Activated CD4-positive, alpha-beta T cell treated with anti-CD3 and anti-CD28 coated beads for 36 hours (primary cell): Measurements from ENCODE around the gene NFIL3. TPM values are rescaled to one million over a fixed set of nuclear protein-coding genes. Genes with fewer than 3 reads are reported as not detected.
A peak's percentile ranks its signal among the peaks of the same experiment; 100 is the strongest.

ENCODE experiments used
- ATAC-seq: fragments of 200-7000 bp; cut with Tn5 transposase; one replicate; pipeline ENCODE4 v1.10.0; 2021; ENCODE audit warnings: mild to moderate bottlenecking, moderate library complexity
- CTCF ChIA-PET: fragments of 350-600 bp; sonication (Branson Sonifier 250); formaldehyde crosslinking; loops from one replicate; lab custom pipeline; 2021; ENCODE audit warnings: antibody characterized with exemption; lab: Charles Lee
- POLR2A ChIA-PET: fragments of 350-600 bp; sonication (Branson Sonifier 250); formaldehyde crosslinking; loops from one replicate; lab custom pipeline; 2021; ENCODE audit warnings: antibody characterized with exemption, inconsistent platforms; lab: Charles Lee
- DNase-seq: peaks from one replicate; pipeline ENCODE4 v3.0.0-alpha.2; 2020
- H3K27ac Mint-ChIP-seq: one replicate; pipeline ENCODE4 v1.8.0; 2021; ENCODE audit warnings: mixed read lengths
- H3K27me3 Mint-ChIP-seq: one replicate; pipeline ENCODE4 v1.8.0; 2021; ENCODE audit warnings: mixed read lengths
- H3K36me3 Mint-ChIP-seq: one replicate; pipeline ENCODE4 v1.8.0; 2021; ENCODE audit warnings: low read depth, mixed read lengths
- H3K4me1 Mint-ChIP-seq: one replicate; pipeline ENCODE4 v1.8.0; 2021; ENCODE audit warnings: mixed read lengths
- H3K4me3 Mint-ChIP-seq: one replicate; pipeline ENCODE4 v1.8.0; 2021; ENCODE audit warnings: mild to moderate bottlenecking, moderate library complexity, mixed read lengths
- H3K9me3 Mint-ChIP-seq: one replicate; pipeline ENCODE4 v1.8.0; 2021; ENCODE audit warnings: low read depth, mixed read lengths
- intact Hi-C, 2 experiments: fragments of 100-400 bp; cut with DNase I in 1 of 2; cut with micrococcal nuclease in 1 of 2; formaldehyde crosslinking; loops; one replicate each; pipeline versions ENCODE4 v1.14.2 to v1.15.1; 2022 to 2024; cut with DNase I, micrococcal nuclease
- total RNA-seq, 2 experiments: library from RNA; stranded (reverse); gene quantifications; one replicate each; pipeline ENCODE4 v1.2.3, GENCODE V29; 2021

NFIL3 gene
- total RNA-seq, 2 experiments from 2014 or later: 120 to 122 TPM

GRCh38 chr9:91415290-91415689, 8.3 kb downstream of the NFIL3 start:
- POLR2A ChIA-PET: interaction anchor here (0.8 to 1.9 kb wide), 4 partner anchors 9 to 315 kb away, joined by 4 to 5 read pairs (median 4); partner anchors contain the start of gene NFIL3
- Mint-ChIP-seq H3K4me1 (peaks cover 85% of the 10 kb centered on the region), H3K4me3 (peak overlapping the region; percentile 41), H3K27me3 (no peaks in the 10 kb centered on the region), H3K27ac (peak overlapping the region; percentile 96), H3K9me3 (no peaks in the 10 kb centered on the region), H3K36me3 (peaks cover 54% of the 10 kb centered on the region)
- peak; percentile 49 for DNase-seq
- CTCF ChIA-PET: interaction anchor here (0.7 to 1.2 kb wide), 3 partner anchors 20 to 207 kb away, joined by 3 to 5 read pairs (median 4); no protein-coding TSS in a partner anchor
- intact Hi-C loops: loop anchor here (1.0 to 5.0 kb wide), 5 partner anchors 20 to 1433 kb away; no protein-coding TSS in a partner anchor
- peak; percentile 78 for ATAC-seq

- ChIA-PET CTCF (interaction anchor here (0.6 to 0.7 kb wide), 2 partner anchors 11 to 318 kb away, joined by 3 to 4 read pairs; no protein-coding TSS in a partner anchor), POLR2A (interaction anchor here (0.7 kb wide), 1 partner anchor 26 kb away, joined by 7 read pairs; no protein-coding TSS in a partner anchor)
- Mint-ChIP-seq H3K9me3 (no peaks in the 10 kb centered on the region), H3K27me3 (no peaks in the 10 kb centered on the region), H3K4me1 (peaks cover 65% of the 10 kb centered on the region), H3K4me3 (no peak overlapping the region), H3K27ac (no peak overlapping the region), H3K36me3 (peaks cover 66% of the 10 kb centered on the region)
- ATAC-seq: no peak
- DNase-seq: no peak
- intact Hi-C loops: no loop called here
Observed at GRCh38 chr9:91412941-91413340, 10.7 kb downstream of the NFIL3 start.

- DNase-seq: no peak
- Mint-ChIP-seq H3K4me3 (no peak overlapping the region), H3K27me3 (no peaks in the 10 kb centered on the region), H3K27ac (no peak overlapping the region), H3K36me3 (peaks cover 68% of the 10 kb centered on the region), H3K9me3 (no peaks in the 10 kb centered on the region), H3K4me1 (peaks cover 51% of the 10 kb centered on the region)
- POLR2A ChIA-PET: interaction anchor here (0.7 kb wide), 1 partner anchor 17 kb away, joined by 3 read pairs; no protein-coding TSS in a partner anchor
- CTCF ChIA-PET: interaction anchor here (0.7 kb wide), 1 partner anchor 131 kb away, joined by 3 read pairs; no protein-coding TSS in a partner anchor
- ATAC-seq: no peak
- intact Hi-C loops: no loop called here
Observed at GRCh38 chr9:91411096-91411771, 12.4 kb downstream of the NFIL3 start.

- peaks cover 40% of the 10 kb centered on the region for H3K4me1 Mint-ChIP-seq
- ATAC-seq: no peak
- DNase-seq: no peak
- CTCF ChIA-PET: no interaction called here
- intact Hi-C loops: no loop called here
- H3K4me3 Mint-ChIP-seq: no peak overlapping the region
- no peak overlapping the region for H3K27ac Mint-ChIP-seq
- POLR2A ChIA-PET: interaction anchor here (0.7 kb wide), 1 partner anchor 125 kb away, joined by 4 read pairs; no protein-coding TSS in a partner anchor
- peaks cover 68% of the 10 kb centered on the region for H3K36me3 Mint-ChIP-seq
- no peaks in the 10 kb centered on the region for H3K9me3 Mint-ChIP-seq
- H3K27me3 Mint-ChIP-seq: no peaks in the 10 kb centered on the region
Observed at GRCh38 chr9:91410161-91410560, 13.5 kb downstream of the NFIL3 start.

- no peak for DNase-seq
- Mint-ChIP-seq H3K36me3 (peaks cover 59% of the 10 kb centered on the region), H3K27ac (no peak overlapping the region), H3K27me3 (no peaks in the 10 kb centered on the region), H3K4me3 (no peak overlapping the region), H3K9me3 (no peaks in the 10 kb centered on the region), H3K4me1 (peaks cover 32% of the 10 kb centered on the region)
- CTCF ChIA-PET: no interaction called here
- POLR2A ChIA-PET: no interaction called here
- ATAC-seq: no peak
- intact Hi-C loops: no loop called here
Observed at GRCh38 chr9:91408475-91408874, 15.2 kb downstream of the NFIL3 start.

- ChIA-PET POLR2A (interaction anchor here (0.6 kb wide), 1 partner anchor 1412 kb away, joined by 3 read pairs; no protein-coding TSS in a partner anchor), CTCF (no interaction called here)
- no peaks in the 10 kb centered on the region for H3K27me3 Mint-ChIP-seq
- no peak for DNase-seq
- peak; percentile 29 for ATAC-seq
- H3K27ac Mint-ChIP-seq: no peak overlapping the region
- H3K4me3 Mint-ChIP-seq: no peak overlapping the region
- peaks cover 56% of the 10 kb centered on the region for H3K36me3 Mint-ChIP-seq
- intact Hi-C loops: no loop called here
- no peaks in the 10 kb centered on the region for H3K9me3 Mint-ChIP-seq
- peaks cover 25% of the 10 kb centered on the region for H3K4me1 Mint-ChIP-seq
Observed at GRCh38 chr9:91407580-91408318, 15.9 kb downstream of the NFIL3 start.

- Mint-ChIP-seq H3K9me3 (no peaks in the 10 kb centered on the region), H3K36me3 (peaks cover 41% of the 10 kb centered on the region), H3K4me3 (no peak overlapping the region), H3K27me3 (peaks cover 3% of the 10 kb centered on the region), H3K4me1 (peaks cover 14% of the 10 kb centered on the region), H3K27ac (no peak overlapping the region)
- ChIA-PET CTCF (interaction anchor here (0.6 to 1.4 kb wide), 3 partner anchors 9 to 150 kb away, joined by 3 to 4 read pairs (median 3); no protein-coding TSS in a partner anchor), POLR2A (interaction anchor here (0.7 kb wide), 1 partner anchor 442 kb away, joined by 3 read pairs; no protein-coding TSS in a partner anchor)
- peak; percentile 13 for ATAC-seq
- DNase-seq: no peak
- intact Hi-C loops: no loop called here
Observed at GRCh38 chr9:91405343-91406077, 18.1 kb downstream of the NFIL3 start.

GRCh38 chr9:91403665-91404543, 19.7 kb downstream of the NFIL3 start:
- intact Hi-C loops: no loop called here
- Mint-ChIP-seq H3K9me3 (no peaks in the 10 kb centered on the region), H3K36me3 (peaks cover 25% of the 10 kb centered on the region), H3K27ac (no peak overlapping the region), H3K4me3 (no peak overlapping the region), H3K27me3 (peaks cover 6% of the 10 kb centered on the region), H3K4me1 (peaks cover 9% of the 10 kb centered on the region)
- ChIA-PET POLR2A (no interaction called here), CTCF (no interaction called here)
- ATAC-seq: no peak
- DNase-seq: no peak

- H3K27ac Mint-ChIP-seq: no peak overlapping the region
- H3K4me1 Mint-ChIP-seq: peaks cover 21% of the 10 kb centered on the region
- H3K9me3 Mint-ChIP-seq: no peaks in the 10 kb centered on the region
- CTCF ChIA-PET: no interaction called here
- no peak overlapping the region for H3K4me3 Mint-ChIP-seq
- ATAC-seq: no peak
- intact Hi-C loops: no loop called here
- H3K36me3 Mint-ChIP-seq: no peaks in the 10 kb centered on the region
- POLR2A ChIA-PET: no interaction called here
- DNase-seq: no peak
- peaks cover 12% of the 10 kb centered on the region for H3K27me3 Mint-ChIP-seq
Observed at GRCh38 chr9:91398926-91399325, 24.7 kb downstream of the NFIL3 start.
